ENCODE data around the gene ERI3.

DNA sequence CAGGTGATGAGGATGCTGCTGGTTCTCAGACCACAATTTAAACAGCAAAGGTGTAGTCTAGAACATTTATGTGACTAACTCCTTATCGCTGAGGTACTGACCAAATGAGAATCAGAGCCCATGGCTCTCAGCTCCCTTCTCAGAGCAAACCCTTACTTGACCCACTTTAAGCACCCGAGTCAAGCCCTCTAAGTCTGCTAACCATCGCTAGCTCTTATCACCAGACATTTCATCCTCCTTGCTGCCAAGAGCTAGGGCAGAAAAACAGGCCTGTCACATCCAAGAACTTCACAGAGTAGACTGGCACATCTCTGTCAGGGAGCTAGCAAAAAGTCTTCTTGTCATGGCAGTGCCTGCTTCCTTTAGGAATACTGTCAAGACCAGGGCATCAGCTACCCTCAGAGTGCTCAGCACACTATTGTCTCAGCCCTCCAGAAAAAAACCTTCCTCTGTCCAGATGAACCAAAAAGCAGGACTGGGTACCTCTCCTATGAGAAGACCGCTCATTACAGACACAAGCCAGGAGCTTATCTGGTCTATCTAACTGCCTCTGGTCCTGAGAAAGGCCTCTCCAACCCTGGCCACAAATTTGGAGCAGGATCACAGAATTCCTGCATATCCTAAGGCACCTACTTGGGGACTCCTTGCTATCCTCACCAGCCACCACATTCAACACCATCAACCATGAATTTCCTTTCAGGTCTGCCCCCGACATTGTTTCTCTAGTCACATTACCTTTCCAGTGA lies 26.2 kb downstream of the ERI3 start:
- no peak for TF ChIP-seq JUND (IDR thresholded peaks at IDR 0.05)
- no peak for TF ChIP-seq POLR2A (IDR thresholded peaks at IDR 0.05; ENCODE audit: borderline replicate concordance, extremely low read depth, insufficient read depth, insufficient read length)
- no peak for TF ChIP-seq EZH2phosphoT487 (IDR thresholded peaks at IDR 0.05; ENCODE audit: borderline replicate concordance)
- TF ChIP-seq, protein P1, sequence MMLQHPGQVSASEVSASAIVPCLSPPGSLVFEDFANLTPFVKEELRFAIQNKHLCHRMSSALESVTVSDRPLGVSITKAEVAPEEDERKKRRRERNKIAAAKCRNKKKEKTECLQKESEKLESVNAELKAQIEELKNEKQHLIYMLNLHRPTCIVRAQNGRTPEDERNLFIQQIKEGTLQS (IDR thresholded peaks at IDR 0.05), result no peak

Measured in HCT116 (cell line).